Neural cell (in vitro differentiated cells): Measurements from ENCODE around the gene IL11RA. TPM values are rescaled to one million over a fixed set of nuclear protein-coding genes. Genes with fewer than 3 reads are reported as not detected.

ENCODE experiments used
- H2AFZ ChIP-seq: fragments of 200-600, 300-800 bp; sonication (generic), shearing (Covaris generic); 2 replicates; pipeline ENCODE4 v1.6.0; 2014; ENCODE audit warnings: low read depth, mild to moderate bottlenecking, antibody characterized with exemption, low read length, moderate library complexity
- H3F3A ChIP-seq: fragments of 200-600 bp; shearing (Covaris generic); 2 replicates; pipeline ENCODE4 v1.6.1; 2016; ENCODE audit warnings: mild to moderate bottlenecking, moderate library complexity, mixed read lengths, antibody characterized with exemption, low read length; ENCODE audit not compliant: insufficient read depth, poor library complexity, severe bottlenecking
- H3K27ac ChIP-seq: fragments of 200-600, 300-800 bp; sonication (generic), shearing (Covaris generic); 2 replicates; pipeline ENCODE4 v1.5.1; 2014; ENCODE audit warnings: mild to moderate bottlenecking, low read length, moderate library complexity
- H3K27me3 ChIP-seq: fragments of 300-800, 200-600 bp; sonication (generic), shearing (Covaris generic); 2 replicates; pipeline ENCODE4 v1.6.0; 2014; ENCODE audit warnings: mild to moderate bottlenecking, low read depth, low read length, moderate library complexity; ENCODE audit not compliant: insufficient read depth
- H3K36me3 ChIP-seq: fragments of 300-800, 200-600 bp; sonication (generic), shearing (Covaris generic); 2 replicates; pipeline ENCODE4 v1.5.1; 2014; ENCODE audit warnings: mild to moderate bottlenecking, antibody characterized with exemption, low read length, moderate library complexity; ENCODE audit not compliant: insufficient read depth
- H3K4me2 ChIP-seq: fragments of 300-800, 200-600 bp; sonication (generic), shearing (Covaris generic); 2 replicates; pipeline ENCODE4 v1.6.0; 2014; ENCODE audit warnings: mild to moderate bottlenecking, low read length
- H3K4me3 ChIP-seq: fragments of 300-800, 200-600 bp; sonication (generic), shearing (Covaris generic); 2 replicates; pipeline ENCODE4 v1.5.1; 2014; ENCODE audit warnings: mild to moderate bottlenecking, low read length, moderate library complexity
- H3K79me2 ChIP-seq: fragments of 200-600 bp; shearing (Covaris generic); replicated peaks from 2 replicates; pipeline ENCODE4 v1.6.0; 2014; ENCODE audit warnings: mild to moderate bottlenecking, low read length, moderate library complexity; ENCODE audit not compliant: insufficient read depth
- H3K9ac ChIP-seq: fragments of 300-800, 200-600 bp; sonication (generic), shearing (Covaris generic); 2 replicates; pipeline ENCODE4 v1.6.1; 2016; ENCODE audit warnings: mild to moderate bottlenecking, low read length, mixed read lengths
- H3K9me2 ChIP-seq: fragments of 200-600 bp; shearing (Covaris generic); 2 replicates; pipeline ENCODE4 v1.6.1; 2016; ENCODE audit warnings: mild to moderate bottlenecking, low read length, mixed read lengths; ENCODE audit not compliant: insufficient read depth
- H3K9me3 ChIP-seq: fragments of 200-600, 300-800 bp; sonication (generic), shearing (Covaris generic); 2 replicates; pipeline ENCODE4 v1.6.1; 2016; ENCODE audit warnings: mild to moderate bottlenecking, mixed run types, low read length, moderate library complexity, mixed read lengths
- H4K20me1 ChIP-seq: fragments of 200-600 bp; shearing (Covaris generic); 2 replicates; pipeline ENCODE4 v1.6.1; 2016; ENCODE audit warnings: mild to moderate bottlenecking, mixed run types; ENCODE audit not compliant: insufficient read depth
- EP300 ChIP-seq: fragments of 450-650 bp; conservative IDR thresholded peaks from 2 replicates; pipeline ENCODE4 v1.6.1; 2014; ENCODE audit warnings: antibody characterized with exemption, mild to moderate bottlenecking, moderate library complexity; ENCODE audit not compliant: poor library complexity, severe bottlenecking
- EZH2 ChIP-seq: fragments of 200-600, 300-800 bp; shearing (Covaris generic), sonication (generic); IDR thresholded peaks from 2 replicates; pipeline ENCODE4 v1.6.1; 2014; ENCODE audit warnings: antibody characterized with exemption, low read length, borderline replicate concordance, mild to moderate bottlenecking; ENCODE audit not compliant: insufficient read depth, poor library complexity, severe bottlenecking
- MXI1 ChIP-seq: fragments of 450-650 bp; conservative IDR thresholded peaks from 2 replicates; pipeline ENCODE4 v1.6.1; 2014; ENCODE audit warnings: antibody characterized with exemption, mild to moderate bottlenecking; ENCODE audit not compliant: poor library complexity, severe bottlenecking
- POLR2AphosphoS5 ChIP-seq: IDR thresholded peaks from 2 replicates; pipeline ENCODE4 v1.6.1; 2012
- RAD21 ChIP-seq: fragments of 450-650 bp; conservative IDR thresholded peaks from 2 replicates; pipeline ENCODE4 v1.6.1; 2014; ENCODE audit warnings: antibody characterized with exemption, mild to moderate bottlenecking, moderate library complexity
- REST ChIP-seq: IDR thresholded peaks from 2 replicates; pipeline ENCODE4 v1.6.1; 2012; ENCODE audit warnings: borderline replicate concordance
- SMC3 ChIP-seq: fragments of 450-650 bp; conservative IDR thresholded peaks from 2 replicates; pipeline ENCODE4 v1.6.1; 2014; ENCODE audit warnings: antibody characterized with exemption, mild to moderate bottlenecking, moderate library complexity; ENCODE audit not compliant: poor library complexity
- TAF1 ChIP-seq: IDR thresholded peaks from 2 replicates; pipeline ENCODE4 v1.6.1; 2012; ENCODE audit warnings: low read depth
- polyA plus RNA-seq: library from polyadenylated mRNA; depleted of rRNA; stranded (reverse); fragments of >200 nt; gene quantifications from 2 replicates; pipeline ENCODE4 v1.2.3, GENCODE V29; 2014
- TF ChIP-seq, protein P1 (sequence below): fragments of 450-650 bp; IDR thresholded peaks from 2 replicates; pipeline ENCODE4 v1.5.1; 2014; ENCODE audit warnings: antibody characterized with exemption, mild to moderate bottlenecking, moderate library complexity; ENCODE audit not compliant: poor library complexity, severe bottlenecking

IL11RA gene
- polyA plus RNA-seq, 1 donor from 2014 or later = 59.1 TPM

GRCh38 chr9:34694811-34695210 lies 42.8 kb downstream of the IL11RA start:
- TF ChIP-seq MXI1 (no peak), SMC3 (no peak), REST (no peak), TAF1 (no peak), EZH2 (no peak), EP300 (no peak)
- no peak overlapping the region for H3K4me3 ChIP-seq

GRCh38 chr9:34701023-34701768 lies 49.2 kb downstream of the IL11RA start:
- no peaks in the 10 kb centered on the region for H3F3A ChIP-seq
- H3K36me3 ChIP-seq = no peaks in the 10 kb centered on the region
- no peak for TF ChIP-seq REST
- TF ChIP-seq RAD21 = peak; percentile 61
- peak; percentile 50 for TF ChIP-seq SMC3
- TF ChIP-seq EZH2 = no peak
- TF ChIP-seq EP300 = no peak
- no peak for TF ChIP-seq MXI1
- TF ChIP-seq, protein P1, sequence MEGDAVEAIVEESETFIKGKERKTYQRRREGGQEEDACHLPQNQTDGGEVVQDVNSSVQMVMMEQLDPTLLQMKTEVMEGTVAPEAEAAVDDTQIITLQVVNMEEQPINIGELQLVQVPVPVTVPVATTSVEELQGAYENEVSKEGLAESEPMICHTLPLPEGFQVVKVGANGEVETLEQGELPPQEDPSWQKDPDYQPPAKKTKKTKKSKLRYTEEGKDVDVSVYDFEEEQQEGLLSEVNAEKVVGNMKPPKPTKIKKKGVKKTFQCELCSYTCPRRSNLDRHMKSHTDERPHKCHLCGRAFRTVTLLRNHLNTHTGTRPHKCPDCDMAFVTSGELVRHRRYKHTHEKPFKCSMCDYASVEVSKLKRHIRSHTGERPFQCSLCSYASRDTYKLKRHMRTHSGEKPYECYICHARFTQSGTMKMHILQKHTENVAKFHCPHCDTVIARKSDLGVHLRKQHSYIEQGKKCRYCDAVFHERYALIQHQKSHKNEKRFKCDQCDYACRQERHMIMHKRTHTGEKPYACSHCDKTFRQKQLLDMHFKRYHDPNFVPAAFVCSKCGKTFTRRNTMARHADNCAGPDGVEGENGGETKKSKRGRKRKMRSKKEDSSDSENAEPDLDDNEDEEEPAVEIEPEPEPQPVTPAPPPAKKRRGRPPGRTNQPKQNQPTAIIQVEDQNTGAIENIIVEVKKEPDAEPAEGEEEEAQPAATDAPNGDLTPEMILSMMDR = peak; percentile 74
- TF ChIP-seq POLR2AphosphoS5 = no peak
- TF ChIP-seq TAF1 = no peak
- peak overlapping the region; percentile 39 for H3K9ac ChIP-seq
- H3K9me3 ChIP-seq = no peaks in the 10 kb centered on the region
- H3K4me2 ChIP-seq = no peak overlapping the region
- H3K9me2 ChIP-seq = no peaks in the 10 kb centered on the region
- H3K27me3 ChIP-seq = peaks cover 25% of the 10 kb centered on the region
- H4K20me1 ChIP-seq = no peaks in the 10 kb centered on the region
- no peak overlapping the region for H2AFZ ChIP-seq
- H3K4me3 ChIP-seq = peak overlapping the region; percentile 62
- H3K27ac ChIP-seq = no peak overlapping the region
- no peaks in the 10 kb centered on the region for H3K79me2 ChIP-seq

More at GRCh38 chr9:34694811-34695210, 42.8 kb downstream of the IL11RA start:
- H3K27ac ChIP-seq = no peak overlapping the region
- no peak overlapping the region for H3K9ac ChIP-seq
- H3K27me3 ChIP-seq = peaks cover 5% of the 10 kb centered on the region
- H3K4me2 ChIP-seq = no peak overlapping the region
- no peaks in the 10 kb centered on the region for H3K36me3 ChIP-seq
- no peaks in the 10 kb centered on the region for H3F3A ChIP-seq
- H3K9me2 ChIP-seq = no peaks in the 10 kb centered on the region
- no peak overlapping the region for H2AFZ ChIP-seq
- H3K9me3 ChIP-seq = no peaks in the 10 kb centered on the region
- no peaks in the 10 kb centered on the region for H3K79me2 ChIP-seq
- no peaks in the 10 kb centered on the region for H4K20me1 ChIP-seq
